ENCODE data around the gene RDH16. TPM values are rescaled to one million over a fixed set of nuclear protein-coding genes. Genes with fewer than 3 reads are reported as not detected.
"Not testable (repeated sequence)": the region's sequence is repeated elsewhere in the genome, so short reads cannot be mapped to it uniquely, and the experiment has no call there.

Gene RDH16
- total and polyA plus RNA-seq, 2 donors from 2014 or later = 0.15 to 0.41 TPM

- intact Hi-C loops (cut with DNase I) = no loop called here
These were observed 13.5 kb downstream of the RDH16 start for GRCh38 chr12:56943878-56944277.

GRCh38 chr12:56943374-56943773 lies 14.0 kb downstream of the RDH16 start:
- intact Hi-C loops (cut with DNase I); H3K4me3 ChIP-seq (ENCODE audit: low read length in 3 of 3); H3K27me3 ChIP-seq (ENCODE audit: control insufficient read depth, insufficient read depth, low read length); DNase-seq; H3K9me3 ChIP-seq (ENCODE audit: control insufficient read depth in 2 of 3, insufficient read depth in 1 of 3, low read length in 3 of 3); H3K36me3 ChIP-seq (ENCODE audit: control insufficient read depth in 2 of 3, insufficient read depth in 3 of 3, low read length in 3 of 3); H3K4me1 ChIP-seq (ENCODE audit: control insufficient read depth in 2 of 3, insufficient read depth in 2 of 3, low read depth in 1 of 3, low read length in 3 of 3); H3K9ac ChIP-seq (ENCODE audit: low read length in 3 of 3); H3K27ac ChIP-seq (ENCODE audit: low read depth in 2 of 2, low read length in 2 of 2); FAIRE-seq: not testable (repeated sequence)

More at GRCh38 chr12:56943878-56944277, 13.5 kb downstream of the RDH16 start:
- H3K9me3 ChIP-seq (ENCODE audit: control insufficient read depth in 2 of 3, insufficient read depth in 1 of 3, low read length in 3 of 3) = no peaks in the 10 kb centered on the region
- H3K4me1 ChIP-seq (ENCODE audit: control insufficient read depth in 2 of 3, insufficient read depth in 2 of 3, low read depth in 1 of 3, low read length in 3 of 3) = peaks cover 0 to 7% (median 5%) of the 10 kb centered on the region in 3 donors
- H3K9ac ChIP-seq (ENCODE audit: low read length in 3 of 3) = no peak overlapping the region
- no peaks in the 10 kb centered on the region for H3K36me3 ChIP-seq (ENCODE audit: control insufficient read depth in 2 of 3, insufficient read depth in 3 of 3, low read length in 3 of 3)
- H3K27me3 ChIP-seq (ENCODE audit: control insufficient read depth, insufficient read depth, low read length) = no peaks in the 10 kb centered on the region
- H3K27ac ChIP-seq (ENCODE audit: low read depth in 2 of 2, low read length in 2 of 2) = no peak overlapping the region
- FAIRE-seq (no peak), DNase-seq (no peak)
- TF ChIP-seq CTCF (IDR thresholded peaks at IDR 0.05; ENCODE audit: borderline replicate concordance, extremely low read depth, insufficient read depth) = no peak
- H3K4me3 ChIP-seq (ENCODE audit: low read length in 3 of 3) = no peak overlapping the region

- intact Hi-C loops (cut with DNase I) = no loop called here
- FAIRE-seq (no peak), DNase-seq (peak in 1 of 5 donors; percentile 6)
- no peaks in the 10 kb centered on the region for H3K9me3 ChIP-seq (ENCODE audit: control insufficient read depth in 2 of 3, insufficient read depth in 1 of 3, low read length in 3 of 3)
- no peaks in the 10 kb centered on the region for H3K36me3 ChIP-seq (ENCODE audit: control insufficient read depth in 2 of 3, insufficient read depth in 3 of 3, low read length in 3 of 3)
- H3K27me3 ChIP-seq (ENCODE audit: control insufficient read depth, insufficient read depth, low read length) = no peaks in the 10 kb centered on the region
- no peak overlapping the region for H3K9ac ChIP-seq (ENCODE audit: low read length in 3 of 3)
- no peak overlapping the region for H3K27ac ChIP-seq (ENCODE audit: low read depth in 2 of 2, low read length in 2 of 2)
- no peak overlapping the region for H3K4me3 ChIP-seq (ENCODE audit: low read length in 3 of 3)
- H3K4me1 ChIP-seq (ENCODE audit: control insufficient read depth in 2 of 3, insufficient read depth in 2 of 3, low read depth in 1 of 3, low read length in 3 of 3) = peaks cover 0 to 7% (median 5%) of the 10 kb centered on the region in 3 donors
- no peak for TF ChIP-seq CTCF (IDR thresholded peaks at IDR 0.05; ENCODE audit: borderline replicate concordance, extremely low read depth, insufficient read depth)
These were observed 15.9 kb downstream of the RDH16 start for GRCh38 chr12:56941299-56942017.

- H3K27ac ChIP-seq (ENCODE audit: low read depth in 2 of 2, low read length in 2 of 2); H3K9me3 ChIP-seq (ENCODE audit: control insufficient read depth in 2 of 3, insufficient read depth in 1 of 3, low read length in 3 of 3); H3K4me1 ChIP-seq (ENCODE audit: control insufficient read depth in 2 of 3, insufficient read depth in 2 of 3, low read depth in 1 of 3, low read length in 3 of 3); H3K27me3 ChIP-seq (ENCODE audit: control insufficient read depth, insufficient read depth, low read length); FAIRE-seq; DNase-seq; H3K36me3 ChIP-seq (ENCODE audit: control insufficient read depth in 2 of 3, insufficient read depth in 3 of 3, low read length in 3 of 3); H3K9ac ChIP-seq (ENCODE audit: low read length in 3 of 3); intact Hi-C loops (cut with DNase I); H3K4me3 ChIP-seq (ENCODE audit: low read length in 3 of 3): not testable (repeated sequence)
These were observed 16.5 kb downstream of the RDH16 start for GRCh38 chr12:56940942-56941298.

Measured in kidney (tissue), 14 donors.